Stimulated activated CD8-positive, alpha-beta memory T cell treated with anti-CD3 and anti-CD28 coated beads, Interleukin-12 subunit alpha, Interleukin-12 subunit beta, amount 100 ng/mL, for 24 hours (primary cell): Measurements from ENCODE around the gene ACAD10.
"Not testable (repeated sequence)": the region's sequence is repeated elsewhere in the genome, so short reads cannot be mapped to it uniquely, and the experiment has no call there.

Experiments used
- DNase-seq: peaks from one replicate; pipeline ENCODE4 v3.0.0-alpha.2; 2020; ENCODE audit errors: extremely low read depth

The ACAD10 gene

DNA sequence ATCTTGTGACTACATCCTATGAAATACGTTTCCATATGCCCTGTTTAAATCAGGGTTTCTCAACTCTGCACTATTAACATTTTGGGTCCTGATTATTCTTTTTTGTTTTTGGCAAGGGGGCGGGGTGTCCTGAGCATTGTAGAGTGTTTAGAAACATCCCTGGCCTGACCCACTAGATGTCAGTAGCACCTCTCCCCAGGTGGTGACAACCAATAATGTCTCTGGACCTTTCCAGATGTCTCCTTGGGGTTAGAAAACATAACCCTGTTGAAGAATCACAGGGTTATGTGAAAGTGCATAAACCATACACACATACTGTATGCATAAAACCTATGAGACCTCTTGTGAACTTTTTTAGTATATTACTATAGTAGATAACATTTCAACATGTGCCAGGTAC, 1.4 kb downstream of the ACAD10 start:
- no peak for DNase-seq

DNA sequence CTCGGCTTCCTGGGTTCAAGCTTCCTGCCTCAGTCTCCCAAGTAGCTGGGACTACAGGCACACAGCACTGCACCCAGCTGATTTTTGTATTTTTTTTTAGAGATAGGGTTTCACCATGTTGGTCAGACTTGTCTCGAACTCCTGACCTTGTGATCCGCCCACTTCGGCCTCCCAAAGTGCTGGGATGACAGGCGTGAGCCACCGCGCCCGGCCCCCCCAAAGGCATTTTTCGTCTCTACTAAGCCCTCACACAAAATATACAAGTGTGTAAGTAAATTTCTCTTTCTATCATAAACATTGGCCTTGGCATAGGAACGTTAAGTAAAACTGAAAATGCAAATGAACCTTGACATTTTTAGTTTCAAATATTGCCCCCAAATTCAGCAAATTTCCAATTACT, 2.1 kb downstream of the ACAD10 start:
- DNase-seq: no peak

DNA sequence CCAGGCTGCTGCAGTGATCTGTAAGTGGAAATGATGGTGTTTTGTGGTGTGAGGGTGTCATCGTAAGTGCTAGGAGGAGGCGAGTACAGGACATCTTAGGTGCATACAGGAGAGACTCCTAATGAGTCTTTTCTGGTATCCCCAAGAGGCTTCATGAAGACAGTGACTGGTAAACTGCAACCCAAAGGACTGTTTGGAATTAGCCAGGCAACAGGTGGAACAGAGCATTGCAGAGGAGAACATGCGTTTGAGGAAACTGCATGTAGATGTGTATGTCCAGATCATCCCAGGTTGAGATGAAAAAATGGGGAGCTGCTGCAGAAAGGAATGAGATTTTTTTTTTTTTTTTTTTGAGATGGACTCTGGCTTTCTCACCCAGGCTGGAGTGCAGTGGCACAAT, 5.4 kb downstream of the ACAD10 start:
- DNase-seq: no peak

DNA sequence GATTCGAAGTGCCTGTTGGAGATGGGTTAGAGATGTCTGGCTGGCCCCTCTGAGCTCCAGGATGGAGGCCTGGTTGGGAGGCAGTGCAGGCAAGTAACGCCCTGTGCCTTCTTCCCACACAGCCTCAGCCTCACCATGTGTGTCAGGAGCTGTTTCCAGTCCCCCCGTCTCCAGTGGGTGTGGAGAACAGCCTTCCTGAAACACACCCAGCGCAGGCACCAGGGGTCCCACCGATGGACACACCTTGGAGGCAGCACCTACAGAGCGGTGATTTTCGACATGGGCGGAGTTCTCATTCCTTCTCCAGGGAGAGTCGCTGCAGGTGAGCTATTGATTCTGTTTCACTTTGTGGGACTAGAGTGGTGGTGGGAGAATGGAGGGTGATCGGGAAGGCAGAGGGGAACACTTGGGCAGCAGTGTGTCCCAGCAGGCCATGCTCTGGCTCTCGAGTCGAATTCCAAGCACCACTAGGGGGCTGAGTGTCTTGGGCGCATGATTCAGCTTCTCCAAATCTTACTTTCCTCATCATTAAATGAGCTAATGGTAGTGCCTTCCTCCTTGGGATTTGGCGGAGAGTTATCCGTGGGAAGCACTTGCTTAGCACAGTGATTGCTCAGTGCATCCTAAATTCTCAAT, 6.8 kb downstream of the ACAD10 start:
- DNase-seq: no peak

DNA sequence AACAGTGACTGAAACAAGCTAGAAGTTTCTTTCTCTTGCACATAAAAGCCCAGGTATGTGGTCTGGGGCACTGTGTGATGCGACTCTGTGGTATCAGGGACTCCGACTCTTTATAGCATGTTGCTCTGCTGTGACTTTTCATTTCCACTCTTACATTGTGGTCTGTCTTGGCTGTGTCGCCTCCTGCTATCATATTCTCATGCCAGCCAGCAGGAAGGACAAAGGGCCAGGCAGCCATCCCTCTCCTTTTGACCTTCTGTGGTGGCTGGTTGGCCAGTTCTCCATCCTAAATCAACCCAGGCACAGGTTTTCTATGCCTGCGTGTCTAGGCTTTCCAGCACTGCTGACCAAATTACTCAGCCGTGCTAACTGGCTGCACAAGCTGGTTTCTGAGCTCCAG, 8.0 kb downstream of the ACAD10 start:
- no peak for DNase-seq

DNA sequence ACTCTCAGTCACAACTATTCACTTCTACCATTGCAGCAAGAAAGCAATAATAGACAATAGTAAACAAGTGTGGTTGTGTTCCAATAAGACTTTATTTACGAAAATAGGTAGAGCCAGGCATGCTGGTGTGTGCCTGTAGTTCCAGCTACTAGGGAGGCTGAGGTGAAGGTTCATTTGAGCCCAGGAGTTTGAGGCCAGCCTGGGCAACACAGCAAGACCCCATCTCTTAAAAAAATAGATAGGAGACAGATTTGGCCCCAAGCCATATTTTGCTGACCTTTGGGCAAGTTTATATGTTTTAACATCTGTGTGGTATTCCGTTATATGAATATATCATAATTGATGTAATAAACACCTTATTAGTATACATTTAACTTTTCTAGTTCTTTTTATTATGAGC, 14.1 kb downstream of the ACAD10 start:
- no peak for DNase-seq

DNA sequence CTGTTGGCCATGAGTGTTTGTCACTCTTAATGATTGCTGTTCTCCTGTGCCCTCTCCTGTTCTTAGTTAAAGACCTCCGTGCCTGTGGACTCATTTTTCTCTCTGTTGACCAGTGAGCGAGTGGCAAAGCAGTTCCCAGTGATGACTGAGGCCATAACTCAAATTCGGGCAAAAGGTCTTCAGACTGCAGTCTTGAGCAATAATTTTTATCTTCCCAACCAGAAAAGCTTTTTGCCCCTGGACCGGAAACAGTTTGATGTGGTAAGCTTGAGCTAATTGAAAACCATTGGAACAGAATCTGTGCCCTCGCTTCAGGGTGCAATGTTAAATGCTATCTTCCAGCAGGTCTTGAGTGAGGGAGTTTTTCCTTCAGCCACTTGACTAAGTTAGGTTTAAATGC, 19.8 kb downstream of the ACAD10 start:
- no peak for DNase-seq

DNA sequence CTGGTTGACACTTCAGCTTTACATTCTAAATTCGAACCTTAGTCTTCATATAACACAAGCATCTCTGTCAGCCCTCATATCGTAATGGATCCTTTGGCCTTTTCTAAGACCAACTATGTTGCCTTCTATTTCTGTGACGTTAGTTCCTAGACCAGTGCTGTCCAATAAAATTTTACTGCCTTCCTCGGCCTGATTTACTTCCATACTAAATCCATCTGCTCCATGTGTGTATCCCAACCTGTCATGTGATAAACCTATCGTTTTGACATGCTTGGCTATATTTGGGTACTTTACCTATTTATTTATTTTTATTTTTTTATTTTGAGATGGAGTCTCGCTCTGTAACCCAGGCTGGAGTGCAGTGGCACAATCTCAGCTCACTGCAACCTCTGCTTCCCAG, 20.3 kb downstream of the ACAD10 start:
- no peak for DNase-seq

DNA sequence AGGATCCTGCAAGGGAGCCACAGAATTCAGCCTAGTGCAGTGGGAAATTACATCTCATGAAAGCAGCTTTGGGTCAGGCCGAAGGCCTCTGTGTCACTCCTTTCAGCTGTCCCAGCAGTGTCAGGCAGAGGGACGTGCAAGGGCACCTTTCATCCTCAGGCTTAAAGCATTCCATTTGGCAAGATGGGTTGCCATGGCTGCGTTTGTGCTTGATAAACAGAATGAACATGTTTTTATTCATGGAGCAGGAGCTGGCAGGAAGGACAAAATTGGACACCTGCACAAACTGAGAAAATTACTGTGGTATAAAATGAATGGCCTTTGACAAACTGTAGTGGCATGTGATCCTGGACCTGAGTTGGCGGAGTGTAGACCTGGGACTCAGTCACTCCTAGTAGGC, 29.4 kb downstream of the ACAD10 start:
- DNase-seq: no peak

DNA sequence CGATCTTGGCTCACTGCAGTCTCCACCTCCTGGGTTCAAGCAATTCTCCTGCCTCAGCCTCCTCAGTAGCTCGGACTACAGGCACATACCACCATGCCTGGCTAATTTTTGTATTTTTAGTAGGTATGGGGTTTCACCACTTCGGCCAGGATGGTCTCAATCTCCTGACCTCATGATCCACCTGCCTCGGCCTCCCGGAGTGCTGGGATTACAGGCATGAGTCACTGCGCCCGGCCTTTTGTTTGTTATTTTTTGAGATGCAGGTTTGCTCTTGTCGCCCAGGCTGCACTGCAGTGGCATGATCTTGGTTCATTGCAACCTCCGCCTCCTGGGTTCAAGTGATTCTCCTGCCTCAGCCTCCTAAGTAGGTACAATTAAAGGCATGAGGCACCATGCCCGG, 33.5 kb downstream of the ACAD10 start:
- DNase-seq: not testable (repeated sequence)

DNA sequence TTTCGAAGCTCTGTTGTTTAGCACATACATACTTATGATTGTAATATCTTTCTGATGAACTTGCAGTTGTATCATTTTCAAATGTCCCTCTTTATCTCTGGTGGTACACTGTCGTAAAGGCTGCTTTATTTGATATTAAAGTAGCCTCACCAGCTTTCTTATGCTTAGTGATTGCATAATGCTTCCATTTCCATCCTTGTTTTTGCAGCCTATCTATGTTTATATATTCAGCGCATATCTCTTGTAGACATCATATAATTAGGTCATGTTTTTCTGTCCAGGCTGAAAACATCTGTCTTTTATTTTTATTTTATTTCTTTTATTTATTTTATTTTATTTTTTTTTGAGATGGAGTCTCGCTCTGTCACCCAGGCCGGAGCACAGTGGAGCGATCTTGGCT, 34.6 kb downstream of the ACAD10 start:
- DNase-seq: no peak

DNA sequence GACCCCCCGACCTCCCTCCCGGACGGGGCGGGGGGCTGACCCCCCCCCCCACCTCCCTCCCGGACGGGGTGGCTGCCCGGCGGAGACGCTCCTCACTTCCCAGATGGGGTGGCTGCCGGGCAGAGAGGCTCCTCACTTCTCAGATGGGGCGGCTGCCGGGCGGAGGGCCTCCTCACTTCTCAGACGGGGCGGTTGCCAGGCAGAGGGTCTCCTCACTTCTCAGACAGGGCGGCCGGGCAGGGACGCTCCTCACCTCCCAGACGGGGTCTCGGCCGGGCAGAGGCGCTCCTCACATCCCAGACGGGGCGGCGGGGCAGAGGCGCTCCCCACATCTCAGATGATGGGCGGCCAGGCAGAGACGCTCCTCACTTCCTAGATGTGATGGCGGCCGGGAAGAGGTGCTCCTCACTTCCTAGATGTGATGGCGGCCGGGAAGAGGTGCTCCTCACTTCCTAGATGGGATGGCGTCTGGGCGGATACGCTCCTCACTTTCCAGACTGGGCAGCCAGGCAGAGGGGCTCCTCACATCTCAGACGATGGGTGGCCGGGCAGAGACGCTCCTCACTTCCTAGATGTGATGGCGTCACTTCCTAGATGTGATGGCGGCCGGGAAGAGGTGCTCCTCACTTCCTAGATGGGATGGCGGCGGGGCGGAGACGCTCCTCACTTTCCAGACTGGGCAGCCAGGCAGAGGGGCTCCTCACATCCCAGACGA, 38.0 kb downstream of the ACAD10 start:
- DNase-seq: not testable (repeated sequence)

DNA sequence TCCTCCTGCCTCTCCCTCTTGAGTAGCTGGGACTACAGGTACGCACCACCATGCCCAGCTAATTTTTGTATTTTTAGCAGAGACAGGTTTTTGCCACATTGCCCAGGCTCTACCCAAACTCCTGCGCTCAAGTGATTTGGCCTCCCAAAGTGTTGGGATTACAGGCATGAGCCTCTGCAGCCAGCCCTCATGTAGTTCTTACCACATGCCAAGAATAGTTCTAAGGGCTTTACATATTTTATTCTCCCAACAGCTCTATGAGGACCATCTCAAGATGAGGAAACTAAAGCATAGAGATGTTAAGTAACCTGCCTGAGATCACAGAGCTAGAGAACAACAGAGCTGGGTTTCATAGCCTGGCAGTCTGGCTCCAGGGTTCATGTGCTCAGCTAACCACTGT, 42.9 kb downstream of the ACAD10 start:
- no peak for DNase-seq

DNA sequence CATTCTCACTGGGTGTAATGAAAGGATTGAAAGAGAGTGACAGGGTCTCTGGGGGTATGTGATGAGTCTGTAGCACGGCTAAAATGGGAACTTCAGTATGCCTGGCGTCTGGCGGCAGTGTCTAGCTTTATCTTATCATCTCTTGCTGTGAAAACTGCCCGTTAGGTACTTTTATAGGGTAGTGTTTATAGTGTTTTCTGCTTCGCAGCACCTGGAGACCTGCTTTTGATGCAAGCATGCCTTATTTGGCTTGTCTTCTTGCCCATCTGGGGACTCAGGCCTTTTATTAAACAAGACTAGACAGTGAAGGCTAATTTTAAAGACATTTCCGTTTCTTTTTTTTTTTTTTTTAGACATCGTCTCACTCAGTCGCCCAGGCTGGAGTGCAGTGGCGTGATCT, 44.6 kb downstream of the ACAD10 start:
- DNase-seq: no peak

DNA sequence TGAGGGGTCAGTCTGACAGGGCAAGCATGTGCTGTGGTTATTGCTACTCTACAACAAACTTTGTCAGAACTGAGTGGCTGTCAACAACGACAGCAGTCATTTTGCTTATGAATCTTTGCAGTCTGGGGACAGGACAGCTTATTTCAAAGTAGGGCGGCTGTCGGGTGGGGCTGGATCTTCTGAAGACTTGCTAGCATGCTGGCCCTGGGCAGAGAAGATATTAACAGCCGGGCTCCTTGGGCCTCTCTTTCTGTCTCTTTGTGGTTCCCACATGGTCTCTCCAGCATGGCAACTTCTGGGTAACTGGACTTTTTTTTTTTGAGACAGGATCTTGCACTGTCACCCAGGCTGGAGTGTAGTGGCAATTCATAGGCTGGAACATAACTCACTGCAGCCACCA, 46.9 kb downstream of the ACAD10 start:
- DNase-seq: no peak

DNA sequence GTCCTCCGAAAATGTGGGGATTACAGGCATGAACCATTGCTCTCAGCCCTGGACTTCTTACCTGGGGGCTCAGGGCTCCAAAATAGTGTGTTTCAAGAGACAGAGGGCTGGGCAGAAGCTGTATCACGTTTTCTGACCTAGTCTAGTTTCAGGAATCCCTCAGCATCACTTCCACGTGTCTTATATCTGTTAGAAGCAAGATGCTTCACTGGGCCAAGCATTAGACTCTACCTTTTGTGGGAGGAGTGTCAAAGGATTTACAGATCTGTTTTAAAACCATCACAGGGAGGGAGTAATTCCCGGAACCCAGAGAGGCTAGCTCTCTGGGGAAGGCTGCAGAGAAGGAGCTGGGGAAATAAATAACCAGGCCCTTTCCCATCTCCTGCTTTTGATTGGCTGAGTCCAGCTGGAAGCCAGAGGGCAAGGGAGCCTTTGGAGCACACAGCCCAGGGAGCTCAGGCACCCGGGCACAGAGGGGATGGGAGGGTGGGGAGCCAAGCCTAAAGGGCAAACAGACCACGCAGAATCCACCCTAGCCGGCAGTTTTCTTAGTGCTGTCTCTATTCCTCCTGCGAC, 47.6 kb downstream of the ACAD10 start:
- DNase-seq: no peak

DNA sequence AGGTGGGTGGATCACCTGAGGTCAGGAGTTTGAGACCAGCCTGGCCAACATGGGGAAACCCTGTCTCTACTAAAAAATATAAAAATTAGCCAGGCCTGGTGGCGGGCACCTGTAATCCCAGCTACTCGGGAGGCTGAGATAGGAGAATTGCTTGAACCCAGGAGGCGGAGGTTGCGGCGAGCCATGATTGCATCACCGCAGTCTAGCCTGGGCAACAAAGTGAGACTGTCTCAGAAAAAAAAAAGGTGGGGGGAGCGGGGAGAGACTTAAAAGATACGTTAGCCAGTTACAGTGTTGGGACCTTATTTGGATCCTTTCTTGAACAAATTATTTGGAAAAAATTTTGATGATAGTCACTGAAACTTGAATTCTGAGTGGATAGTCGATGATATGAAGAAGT, 53.7 kb downstream of the ACAD10 start:
- not testable (repeated sequence) for DNase-seq

DNA sequence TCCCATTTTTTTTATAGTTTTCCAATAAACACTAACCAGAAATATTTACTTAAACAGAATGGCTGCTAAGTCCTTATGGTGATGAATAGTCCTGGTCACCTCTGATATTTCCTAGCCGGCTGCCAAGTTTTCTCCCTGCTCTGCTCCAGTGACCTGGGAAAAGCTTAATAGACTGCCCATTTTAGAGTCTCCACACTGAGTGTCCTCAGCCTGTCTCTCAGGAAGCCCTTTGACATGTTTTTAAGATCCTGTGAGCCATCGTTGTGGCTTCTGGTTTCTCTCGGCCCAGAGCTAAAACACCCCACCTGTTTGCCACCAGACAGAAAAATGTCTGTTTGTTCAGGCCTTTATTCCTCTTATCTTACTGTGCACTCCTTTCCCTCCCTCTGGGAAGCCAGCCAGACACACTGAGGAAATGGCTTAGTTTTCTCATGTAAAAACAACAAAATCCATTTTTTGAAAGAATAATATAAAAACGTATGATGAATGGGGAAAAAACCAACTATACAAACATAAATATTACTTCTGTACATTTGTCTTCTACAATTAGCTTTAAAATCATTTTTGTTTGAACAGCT, 55.5 kb downstream of the ACAD10 start:
- no peak for DNase-seq

DNA sequence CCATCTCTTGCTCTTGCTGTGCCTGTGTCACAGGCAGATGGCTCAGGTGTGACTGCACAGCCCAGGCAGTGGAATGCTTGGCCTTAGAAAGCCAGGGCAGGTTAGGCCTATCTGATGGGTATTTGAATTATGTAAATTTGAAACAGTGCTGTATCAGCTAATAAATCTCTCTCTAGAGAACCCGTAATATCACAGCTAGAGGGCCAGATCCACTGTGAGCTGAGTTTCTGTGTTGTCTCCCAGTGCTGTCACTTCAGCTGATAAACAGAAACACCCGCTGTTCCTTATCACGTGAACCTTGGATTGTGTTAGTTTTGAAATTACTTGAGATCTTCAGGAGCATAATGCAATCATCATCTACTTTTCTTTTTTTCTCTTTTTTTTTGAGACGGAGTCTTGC, 59.4 kb downstream of the ACAD10 start:
- DNase-seq: no peak

DNA sequence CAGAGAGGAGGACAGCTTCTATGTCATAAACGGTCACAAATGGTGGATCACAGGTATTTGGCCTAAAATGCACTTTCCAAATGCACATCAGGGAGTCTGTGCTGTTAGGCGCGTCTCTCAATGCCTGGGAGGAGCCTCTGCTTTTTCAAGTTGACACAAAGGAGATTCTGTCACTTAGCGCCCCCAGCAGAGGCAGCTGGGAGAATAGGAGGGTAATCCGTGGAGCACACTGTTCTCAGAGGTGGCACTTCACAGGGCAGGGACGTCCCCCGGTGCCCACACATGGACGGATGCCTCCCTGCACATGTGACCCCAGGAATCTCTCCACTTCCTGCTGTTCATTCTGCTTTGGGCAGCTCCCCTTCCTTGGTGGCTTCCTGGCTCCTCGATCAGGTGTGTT, 61.5 kb downstream of the ACAD10 start:
- DNase-seq: no peak

DNA sequence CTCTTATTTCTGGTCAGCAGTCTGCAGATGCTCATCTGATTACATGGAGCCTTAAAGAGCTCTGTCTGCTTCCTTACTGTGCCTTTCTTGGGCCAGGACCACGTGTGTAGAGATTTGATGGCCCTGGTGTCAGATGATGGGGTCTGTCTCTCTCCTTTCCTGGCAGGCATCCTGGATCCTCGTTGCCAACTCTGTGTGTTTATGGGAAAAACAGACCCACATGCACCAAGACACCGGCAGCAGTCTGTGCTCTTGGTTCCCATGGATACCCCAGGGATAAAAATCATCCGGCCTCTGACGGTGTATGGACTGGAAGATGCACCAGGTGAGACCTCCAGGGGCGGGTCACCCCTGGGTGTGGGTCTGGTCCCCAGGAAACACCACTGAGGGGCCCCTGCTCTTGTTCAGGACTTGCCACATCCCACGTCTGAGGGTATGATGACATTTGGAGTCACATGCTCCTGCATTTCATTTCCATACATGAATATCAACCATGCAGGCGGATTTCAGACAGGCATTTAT, 62.4 kb downstream of the ACAD10 start:
- no peak for DNase-seq

DNA sequence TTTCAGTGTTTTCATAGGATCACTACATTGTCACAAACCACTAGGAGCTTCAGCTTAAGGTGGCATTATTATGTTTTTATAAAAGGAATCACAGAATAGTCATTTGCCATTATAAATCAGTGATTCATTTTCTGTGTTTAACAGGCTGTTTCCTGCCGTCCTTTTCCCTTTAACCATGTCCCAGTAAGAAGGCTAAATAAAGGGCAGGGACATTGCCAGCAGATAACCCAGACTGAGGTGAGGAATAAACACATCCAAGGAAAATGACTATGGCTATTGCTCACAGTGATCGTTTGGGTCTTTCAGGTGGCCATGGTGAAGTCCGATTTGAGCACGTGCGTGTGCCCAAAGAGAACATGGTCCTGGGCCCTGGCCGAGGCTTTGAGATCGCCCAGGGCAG, 63.0 kb downstream of the ACAD10 start:
- no peak for DNase-seq

DNA sequence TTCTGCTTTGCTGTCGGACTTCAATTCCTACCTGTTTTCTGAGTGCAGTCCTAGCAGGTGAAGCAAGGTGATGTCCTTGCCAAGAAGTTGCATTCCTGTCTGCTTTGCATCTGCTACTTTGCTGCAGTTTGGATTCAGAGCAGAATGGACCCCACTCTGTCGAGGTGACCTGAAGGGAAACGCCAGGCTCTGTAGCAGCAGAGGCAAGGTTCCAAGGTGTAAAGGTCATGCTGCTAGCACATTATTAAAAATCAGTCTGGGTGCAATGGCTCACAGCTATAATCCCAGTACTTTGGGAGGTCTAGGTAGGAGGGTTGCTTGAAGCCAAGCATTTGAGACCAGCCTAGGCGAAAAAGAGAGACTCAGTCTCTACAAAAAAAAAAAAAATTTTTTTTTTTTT, 63.5 kb downstream of the ACAD10 start:
- no peak for DNase-seq
